ENCODE results near the gene CPXM2.

DNA sequence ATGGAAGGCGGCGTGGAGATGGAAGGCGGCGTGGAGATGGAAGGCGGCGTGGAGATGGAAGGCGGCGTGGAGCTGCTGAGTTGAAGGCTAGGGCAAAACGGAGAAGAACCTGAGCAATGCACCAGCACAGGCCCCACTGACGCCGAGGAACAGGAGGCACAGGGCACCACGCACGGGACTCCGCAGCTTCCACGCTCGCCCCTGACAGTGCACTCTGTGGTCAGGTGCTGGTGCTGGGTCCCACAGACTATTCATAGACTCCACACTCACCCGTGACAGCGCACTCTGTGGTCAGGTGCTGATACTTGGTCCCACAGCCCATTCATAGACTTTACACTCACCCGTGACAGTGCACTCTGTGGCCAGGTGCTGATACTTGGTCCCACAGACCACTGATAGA is 34.0 kb downstream of the CPXM2 start:
- no peak for TF ChIP-seq POLR2A (IDR thresholded peaks at IDR 0.05)
- TF ChIP-seq, protein P1, sequence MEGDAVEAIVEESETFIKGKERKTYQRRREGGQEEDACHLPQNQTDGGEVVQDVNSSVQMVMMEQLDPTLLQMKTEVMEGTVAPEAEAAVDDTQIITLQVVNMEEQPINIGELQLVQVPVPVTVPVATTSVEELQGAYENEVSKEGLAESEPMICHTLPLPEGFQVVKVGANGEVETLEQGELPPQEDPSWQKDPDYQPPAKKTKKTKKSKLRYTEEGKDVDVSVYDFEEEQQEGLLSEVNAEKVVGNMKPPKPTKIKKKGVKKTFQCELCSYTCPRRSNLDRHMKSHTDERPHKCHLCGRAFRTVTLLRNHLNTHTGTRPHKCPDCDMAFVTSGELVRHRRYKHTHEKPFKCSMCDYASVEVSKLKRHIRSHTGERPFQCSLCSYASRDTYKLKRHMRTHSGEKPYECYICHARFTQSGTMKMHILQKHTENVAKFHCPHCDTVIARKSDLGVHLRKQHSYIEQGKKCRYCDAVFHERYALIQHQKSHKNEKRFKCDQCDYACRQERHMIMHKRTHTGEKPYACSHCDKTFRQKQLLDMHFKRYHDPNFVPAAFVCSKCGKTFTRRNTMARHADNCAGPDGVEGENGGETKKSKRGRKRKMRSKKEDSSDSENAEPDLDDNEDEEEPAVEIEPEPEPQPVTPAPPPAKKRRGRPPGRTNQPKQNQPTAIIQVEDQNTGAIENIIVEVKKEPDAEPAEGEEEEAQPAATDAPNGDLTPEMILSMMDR (IDR thresholded peaks at IDR 0.05): no peak

Measured in uterus (tissue), 2 donors.